Stimulated activated CD4-positive, alpha-beta T cell treated with anti-CD3 and anti-CD28 coated beads, TNF-alpha, amount 100 ng/mL, for 4 hours (primary cell): ENCODE measurements around the gene ITPR1.
"Not testable (repeated sequence)": the region's sequence is repeated elsewhere in the genome, so short reads cannot be mapped to it uniquely, and the experiment has no call there.

ENCODE experiments used
- DNase-seq, 3 experiments: peaks; one replicate each; pipeline ENCODE4 v3.0.0-alpha.2; 2020; ENCODE audit warnings: low read depth in 3 of 3

ITPR1 gene

GRCh38 chr3:4493014-4493940 is at the start of gene ITPR1:
ITPR1 (plus strand) TSS chr3:4493348; CDS start chr3:4516492, 23,144 bp downstream.
- peak; percentile 93 to 99 (median 96) for DNase-seq

GRCh38 chr3:4447295-4447999 is 45.7 kb upstream of the ITPR1 start:
- DNase-seq, result no peak

GRCh38 chr3:4448187-4448586 is 45.0 kb upstream of the ITPR1 start:
- DNase-seq, result no peak

GRCh38 chr3:4449043-4449805 is 43.9 kb upstream of the ITPR1 start:
- no peak for DNase-seq

- no peak for DNase-seq
Measured at GRCh38 chr3:4454142-4454541, 39.0 kb upstream of the ITPR1 start.

GRCh38 chr3:4456780-4457179 is 36.4 kb upstream of the ITPR1 start:
- DNase-seq, result not testable (repeated sequence)

- DNase-seq, result no peak
Measured at GRCh38 chr3:4458961-4459360, 34.2 kb upstream of the ITPR1 start.

- no peak for DNase-seq
Measured at GRCh38 chr3:4460334-4460733, 32.8 kb upstream of the ITPR1 start.

GRCh38 chr3:4461468-4462090 is 31.6 kb upstream of the ITPR1 start:
- DNase-seq, result no peak

GRCh38 chr3:4462369-4463040 is 30.6 kb upstream of the ITPR1 start:
- no peak for DNase-seq

- DNase-seq, result no peak
Measured at GRCh38 chr3:4464576-4464975, 28.6 kb upstream of the ITPR1 start.

- peak; percentile 47 to 48 (median 48) for DNase-seq
Measured at GRCh38 chr3:4466741-4467521, 26.2 kb upstream of the ITPR1 start, which contains the start of gene SUMF1. SUMF1 (minus strand) TSS chr3:4467269; CDS start chr3:4467245, 24 bp downstream.

- DNase-seq, result no peak
Measured at GRCh38 chr3:4467522-4467867, 25.7 kb upstream of the ITPR1 start.

GRCh38 chr3:4471907-4472306 is 21.2 kb upstream of the ITPR1 start:
- no peak for DNase-seq

GRCh38 chr3:4472312-4472711 is 20.8 kb upstream of the ITPR1 start:
- DNase-seq, result no peak

GRCh38 chr3:4472766-4473165 is 20.4 kb upstream of the ITPR1 start:
- DNase-seq, result no peak

- no peak for DNase-seq
Measured at GRCh38 chr3:4474683-4475490, 18.3 kb upstream of the ITPR1 start.

- DNase-seq, result no peak
Measured at GRCh38 chr3:4475804-4476203, 17.3 kb upstream of the ITPR1 start.

GRCh38 chr3:4476496-4476895 is 16.7 kb upstream of the ITPR1 start:
- DNase-seq, result no peak
